Measurements from ENCODE around the gene MPL.

GRCh38 chr1:43388613-43389012 is 51.0 kb downstream of the MPL start:
- no peak for TF ChIP-seq MAX (IDR thresholded peaks at IDR 0.05; ENCODE audit: low read depth, low read length)
- no peak for TF ChIP-seq ZBTB33 (IDR thresholded peaks at IDR 0.05)
- TF ChIP-seq GATAD2B (conservative IDR thresholded peaks at IDR 0.05; ENCODE audit: low read depth), result no peak
- TF ChIP-seq ZNF24 (IDR thresholded peaks at IDR 0.05), result no peak
- no peak for TF ChIP-seq PBX3 (IDR thresholded peaks at IDR 0.05; ENCODE audit: insufficient replicate concordance, low read depth, low read length)

Measured in GM12878 (cell line).